Middle frontal gyrus (tissue), 1 donor: ENCODE results near the gene CHP1.
"Not testable (repeated sequence)": the region's sequence is repeated elsewhere in the genome, so short reads cannot be mapped to it uniquely, and the experiment has no call there.

Source experiments
- DNase-seq: peaks from one replicate; pipeline ENCODE4 v3.0.0-alpha.2; 2015; ENCODE audit warnings: low spot score; ENCODE audit errors: extremely low spot score

CHP1 gene

DNA sequence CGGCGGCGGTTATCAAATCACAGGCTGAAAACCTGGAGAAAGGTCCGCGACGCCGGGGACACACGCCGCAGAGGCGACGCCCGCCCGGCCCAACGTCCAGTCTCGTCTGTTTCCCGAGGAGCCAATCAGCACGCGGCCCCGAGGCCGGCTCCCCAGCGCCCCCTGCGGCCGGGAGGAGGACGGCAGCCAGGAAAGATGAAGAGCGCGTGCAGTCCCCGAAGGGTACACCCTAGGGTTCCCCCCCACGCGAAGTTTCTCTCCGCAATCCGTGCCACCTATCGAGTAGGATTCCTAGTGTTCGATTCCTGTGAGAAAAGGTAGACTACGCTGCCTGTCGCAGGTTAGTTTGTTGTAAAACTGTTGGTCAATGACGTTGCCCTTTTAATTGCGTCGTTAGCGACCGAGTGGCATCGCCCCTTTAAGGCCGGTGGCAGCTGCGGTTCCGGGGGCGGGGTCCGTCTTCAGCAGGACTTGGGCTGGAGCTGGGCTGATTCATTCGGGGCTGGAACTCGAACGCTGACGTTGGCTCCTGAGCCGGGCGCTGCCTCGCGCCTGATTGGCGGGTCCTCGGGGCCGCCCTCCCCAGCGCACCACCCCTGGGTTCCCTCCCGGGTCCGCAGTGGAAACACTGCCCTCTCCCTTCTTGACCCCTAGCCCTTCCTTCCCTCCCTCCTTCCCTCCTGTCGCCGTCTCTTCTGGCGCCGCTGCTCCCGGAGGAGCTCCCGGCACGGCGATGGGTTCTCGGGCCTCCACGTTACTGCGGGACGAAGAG is at the start of gene CHP1, which contains the start of gene EXD1:
Gene CHP1, plus strand, starts transcription at position 619 of the 772 bp plus-strand sequence. Its CDS starts 115 bp downstream, at position 734.
Gene EXD1, minus strand, starts transcription at position 108 of the 772 bp plus-strand sequence. CDS start 4,182 bp downstream, outside the sequence.
- DNase-seq, result peak; percentile 96

DNA sequence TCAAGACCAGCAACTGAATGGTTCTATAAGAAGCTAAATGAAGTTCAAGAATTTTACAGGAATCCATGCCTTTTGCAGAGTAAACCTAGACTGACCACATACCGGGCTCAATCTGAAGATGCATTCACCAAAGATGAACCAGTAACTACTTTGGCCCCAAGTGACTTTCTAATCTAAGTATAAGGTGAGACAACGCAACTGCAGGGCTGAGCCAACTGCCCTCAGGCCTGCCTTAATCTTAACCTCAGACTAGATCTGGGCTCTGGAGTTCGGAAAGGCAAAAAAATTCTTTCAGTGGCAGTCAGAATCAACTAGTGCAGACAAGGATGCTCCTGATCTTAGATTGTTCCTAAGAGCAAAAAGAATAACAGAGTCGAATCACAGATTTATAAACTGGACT is 48.8 kb upstream of the CHP1 start:
- DNase-seq, result no peak

DNA sequence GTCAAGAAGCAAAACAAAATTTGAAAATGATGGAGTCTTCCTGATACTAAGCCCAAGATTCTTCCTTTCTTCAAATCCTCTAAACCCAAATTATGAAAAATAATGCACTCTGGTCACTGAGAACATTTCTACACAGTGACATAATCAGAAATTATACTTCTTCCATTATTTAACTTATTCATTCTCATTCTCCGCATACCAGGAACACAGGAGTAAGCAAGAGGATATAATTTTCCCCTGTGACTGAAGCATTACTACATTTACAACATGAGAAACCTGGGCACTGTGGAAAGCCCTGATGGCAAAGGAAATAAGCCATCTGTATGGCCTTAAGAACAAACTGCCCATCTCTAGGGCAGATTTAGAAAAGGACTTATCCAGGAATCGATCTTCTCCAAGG is 47.5 kb upstream of the CHP1 start:
- no peak for DNase-seq

DNA sequence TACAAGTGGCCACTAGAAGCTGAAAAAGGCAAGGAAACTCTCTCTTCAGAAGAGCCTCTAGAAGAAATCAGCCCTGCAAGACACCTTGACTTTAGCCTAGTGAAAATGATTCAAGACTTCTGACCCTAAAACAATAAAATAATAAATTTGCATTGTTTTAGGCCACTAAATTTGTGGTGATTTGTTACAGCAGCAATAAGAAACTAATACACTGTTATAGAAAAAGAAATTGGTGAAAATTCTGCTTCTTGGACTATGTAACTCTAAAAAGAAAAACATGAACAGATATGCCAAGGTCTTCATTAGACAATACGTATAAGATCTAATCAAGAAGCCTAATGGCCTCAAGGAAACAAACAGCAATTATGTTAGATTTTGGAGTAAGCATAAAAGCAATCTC is 36.6 kb upstream of the CHP1 start:
- no peak for DNase-seq

DNA sequence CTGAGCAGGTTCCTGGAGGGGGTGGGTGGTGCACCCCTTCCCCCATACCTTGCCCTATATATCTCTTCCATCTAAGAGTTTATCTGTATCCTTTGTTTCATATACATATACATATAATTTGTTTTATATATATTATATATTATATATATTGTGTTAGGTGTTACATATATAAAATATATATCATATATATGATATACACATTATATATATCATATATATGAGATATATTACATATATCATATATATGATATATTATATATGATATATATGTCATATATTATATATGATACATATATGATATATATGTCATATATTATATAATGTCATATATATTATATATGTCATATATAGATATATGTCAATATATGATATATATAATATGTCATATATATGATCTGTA is 31.6 kb upstream of the CHP1 start:
- DNase-seq, result no peak

DNA sequence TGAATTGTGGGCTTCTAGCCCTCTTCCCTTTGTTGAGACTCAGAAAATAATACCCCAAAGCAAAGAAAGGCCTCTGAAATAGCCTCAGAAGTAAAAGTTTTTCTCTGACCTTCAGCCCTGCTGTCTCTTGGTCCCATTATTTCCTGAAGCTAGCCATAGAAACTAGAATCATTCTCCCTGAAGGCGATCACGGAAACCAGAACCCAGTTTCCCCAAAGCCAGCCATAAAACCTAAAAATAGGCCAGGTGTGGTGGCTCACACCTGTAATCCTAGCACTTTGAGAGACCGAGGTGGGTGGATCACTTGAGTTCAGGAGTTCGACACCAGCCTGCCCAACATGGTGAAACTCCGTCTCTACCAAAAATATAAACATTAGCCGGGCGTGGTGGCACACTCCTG is 27.7 kb upstream of the CHP1 start:
- DNase-seq, result no peak

DNA sequence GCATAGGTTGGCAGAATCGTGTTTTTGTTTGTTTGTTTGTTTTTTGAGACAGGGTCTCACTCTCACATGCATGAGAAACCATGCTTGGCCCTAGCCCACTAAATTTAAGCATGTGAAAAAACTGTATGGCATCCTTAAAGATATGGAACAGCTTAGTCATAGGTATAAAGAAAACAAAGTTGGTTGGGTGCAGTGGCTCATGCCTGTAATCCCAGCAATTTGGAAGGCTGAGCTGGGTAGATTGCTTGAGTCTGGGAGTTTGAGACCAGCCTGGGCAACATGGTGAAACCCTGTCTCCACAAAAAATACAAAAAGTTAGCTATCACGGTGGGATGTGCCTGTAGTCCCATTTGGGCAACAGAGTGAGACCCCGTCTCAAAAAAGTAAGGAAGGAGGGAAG is 25.8 kb upstream of the CHP1 start:
- DNase-seq, result no peak

DNA sequence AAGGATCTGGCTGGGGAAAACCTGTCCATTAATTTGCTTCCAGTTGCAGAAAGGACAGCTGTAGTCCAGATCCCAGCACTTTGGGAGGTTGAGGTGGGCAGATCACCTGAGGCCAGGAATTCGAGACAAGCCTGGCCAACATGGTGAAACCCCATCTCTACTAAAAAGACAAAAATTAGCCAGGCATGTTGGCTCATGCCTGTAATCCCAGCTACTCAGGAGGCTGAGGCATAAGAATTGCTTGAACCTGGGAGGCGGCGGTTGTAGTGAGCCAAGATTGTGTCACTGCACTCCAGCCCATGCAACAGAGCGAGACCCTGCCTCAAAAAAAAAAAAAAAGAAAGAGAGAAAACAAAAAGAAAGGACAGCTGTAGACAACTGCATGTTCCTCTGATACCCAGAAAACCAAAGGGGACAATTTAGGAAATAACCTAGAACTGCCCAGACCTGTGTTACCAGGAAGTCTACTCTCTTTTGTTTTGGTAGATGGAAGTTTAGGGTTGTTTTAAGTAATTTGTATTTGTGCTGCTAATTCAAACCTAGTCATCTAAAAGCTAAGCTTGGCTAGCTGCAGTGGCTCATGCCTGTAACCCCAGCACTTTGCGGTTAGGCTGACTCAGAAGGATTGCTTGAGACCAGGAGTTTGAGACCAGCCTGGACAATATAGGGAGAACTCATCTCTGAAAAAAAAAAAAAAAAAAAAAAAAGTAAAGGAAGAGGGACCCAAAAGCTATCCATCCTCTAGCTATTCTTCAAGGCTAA is 23.2 kb upstream of the CHP1 start:
- DNase-seq, result no peak

DNA sequence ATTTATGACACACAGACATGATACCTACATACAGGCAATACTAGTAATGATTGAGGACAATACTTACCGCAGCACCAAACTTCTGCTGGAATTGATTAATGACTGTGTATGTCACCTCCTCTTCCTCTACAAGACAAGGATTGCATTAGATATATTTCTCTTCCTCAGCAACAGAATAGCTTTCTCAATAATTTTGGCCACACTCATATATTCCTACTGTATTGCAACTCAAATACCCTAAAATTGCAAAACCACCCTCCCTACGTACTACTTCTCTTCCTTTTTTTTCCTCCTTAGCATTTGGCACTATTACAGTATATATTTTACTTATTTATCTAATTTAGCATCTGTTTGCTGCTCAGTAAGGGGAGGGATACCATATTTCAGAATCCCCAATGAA is 15.4 kb upstream of the CHP1 start:
- no peak for DNase-seq

DNA sequence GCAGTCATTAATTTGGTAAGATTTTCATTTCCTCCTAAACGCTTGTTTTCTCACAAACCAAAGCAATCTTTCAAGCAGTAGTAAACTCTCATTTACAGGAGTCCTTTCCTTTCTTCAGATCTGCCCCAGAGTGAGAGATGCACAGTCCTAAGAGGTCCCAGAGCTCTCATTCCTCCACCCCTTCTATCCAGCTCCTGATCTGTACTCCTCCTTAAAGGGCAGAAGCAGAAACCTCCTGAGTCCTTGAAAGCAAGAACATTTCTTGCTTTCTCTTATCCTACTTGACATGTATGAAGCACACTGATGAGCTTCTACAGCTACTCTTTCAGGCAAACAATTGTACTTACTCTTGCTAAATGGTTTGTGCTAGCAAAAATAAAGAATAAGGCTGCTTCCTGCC is 12.2 kb upstream of the CHP1 start:
- DNase-seq, result no peak

DNA sequence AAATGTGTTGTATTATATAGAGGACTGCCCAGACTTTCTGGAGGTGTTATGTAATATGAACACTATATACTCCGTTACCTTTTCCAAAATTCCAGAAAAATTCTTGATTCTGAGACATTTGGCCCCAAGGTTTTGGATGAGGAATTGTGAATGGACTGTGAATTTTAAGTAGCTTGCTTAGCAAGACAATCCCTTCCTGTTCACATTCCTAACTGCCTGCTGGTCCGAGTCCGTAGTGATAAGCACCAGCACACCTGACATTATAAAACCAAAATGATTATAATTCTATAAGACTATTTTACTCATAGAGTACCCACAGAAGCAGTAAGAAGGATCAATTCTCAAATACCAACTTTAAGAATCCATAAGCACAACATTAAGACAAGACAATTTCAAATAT is 11.7 kb upstream of the CHP1 start:
- DNase-seq, result no peak

DNA sequence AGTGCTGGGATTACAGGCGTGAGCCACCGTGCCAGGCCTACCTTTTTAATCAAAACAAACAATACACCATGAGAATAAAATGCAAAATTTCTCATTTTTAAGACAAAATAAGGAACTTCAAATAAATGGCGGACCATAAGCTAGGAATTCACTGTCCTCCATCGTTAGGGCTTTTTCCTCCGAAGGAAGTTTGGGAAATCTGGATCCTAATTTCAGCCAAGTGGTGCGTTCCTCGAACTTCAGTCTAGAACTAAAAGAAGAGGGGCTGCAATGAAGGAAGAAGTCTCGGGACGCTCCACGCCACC is 771 bp upstream of the CHP1 start:
- no peak for DNase-seq

DNA sequence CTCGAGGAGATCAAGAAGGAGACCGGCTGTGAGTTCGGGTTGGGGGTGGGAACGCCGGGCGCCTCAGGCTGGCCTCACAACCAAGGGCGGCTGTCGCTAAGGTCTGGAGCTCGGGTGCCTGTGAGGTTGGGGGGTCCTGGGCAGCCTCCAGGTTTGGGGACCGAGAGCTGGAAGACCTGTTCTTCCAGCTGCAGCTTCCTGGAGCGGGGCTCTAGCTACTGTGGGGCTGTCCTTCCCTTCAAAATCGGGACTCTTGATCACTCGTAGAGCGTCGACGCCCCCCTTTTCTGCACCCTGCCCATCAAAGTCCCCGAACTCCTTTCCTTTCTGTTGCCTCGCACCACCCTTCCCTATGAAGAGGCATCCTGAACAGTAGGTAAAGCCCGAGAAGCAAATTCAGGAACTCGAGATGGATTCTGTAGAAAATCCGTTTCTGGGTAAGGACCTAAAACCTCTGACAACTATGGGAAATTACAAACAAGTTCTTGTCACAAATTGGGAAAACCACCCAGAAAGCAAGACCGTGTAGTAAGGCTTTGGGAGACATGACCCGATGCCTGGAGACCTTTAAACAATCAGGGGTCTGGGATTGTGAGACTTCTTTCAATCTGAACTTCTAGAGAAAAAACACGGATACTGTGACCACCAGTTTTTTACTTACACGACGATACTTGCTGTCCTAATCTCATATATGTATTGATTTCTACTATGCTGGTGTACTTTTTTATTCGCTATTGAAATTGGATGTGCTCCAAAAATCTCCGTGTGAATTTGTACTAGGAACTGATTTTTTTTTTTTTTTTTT is 556 bp downstream of the CHP1 start:
- no peak for DNase-seq

DNA sequence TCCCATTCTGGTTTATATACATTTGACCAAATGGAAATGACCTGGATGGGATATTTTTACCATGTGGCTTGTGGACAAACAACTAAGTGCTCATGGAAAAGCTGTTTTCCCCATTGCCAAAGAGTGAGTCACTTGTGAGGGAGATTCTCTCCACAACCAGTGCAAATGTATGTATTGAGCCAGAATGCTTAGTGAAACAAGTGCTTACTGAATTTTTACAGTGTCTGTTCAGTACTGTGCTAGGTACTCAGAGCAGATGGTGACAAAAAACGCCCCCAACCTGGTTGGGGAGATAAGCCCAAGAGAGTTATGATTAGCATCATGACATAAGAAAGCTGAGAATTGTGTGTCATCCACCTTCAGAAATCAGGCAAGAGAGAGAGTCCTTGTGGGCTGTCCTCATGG is 2.3 kb downstream of the CHP1 start:
- DNase-seq, result peak; percentile 12

DNA sequence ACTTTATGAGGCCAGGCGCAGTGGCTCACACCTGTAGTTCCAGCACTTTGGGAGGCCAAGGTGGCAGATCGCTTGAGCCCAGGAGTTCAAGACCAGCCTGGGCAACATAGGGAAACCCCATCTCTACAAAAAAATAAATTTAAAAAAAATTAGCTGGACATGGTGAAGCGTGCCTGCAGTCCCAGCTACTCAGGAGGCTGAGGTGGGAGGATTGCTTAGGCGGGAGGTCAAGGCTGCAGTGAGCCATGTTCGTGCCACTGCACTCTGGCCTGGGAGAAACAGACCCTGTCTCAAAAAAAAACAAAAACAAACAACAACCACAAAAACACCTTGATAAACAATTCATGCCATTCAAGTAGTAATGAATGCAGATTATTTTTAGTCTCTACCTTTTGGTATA is 4.2 kb downstream of the CHP1 start:
- DNase-seq, result not testable (repeated sequence)

DNA sequence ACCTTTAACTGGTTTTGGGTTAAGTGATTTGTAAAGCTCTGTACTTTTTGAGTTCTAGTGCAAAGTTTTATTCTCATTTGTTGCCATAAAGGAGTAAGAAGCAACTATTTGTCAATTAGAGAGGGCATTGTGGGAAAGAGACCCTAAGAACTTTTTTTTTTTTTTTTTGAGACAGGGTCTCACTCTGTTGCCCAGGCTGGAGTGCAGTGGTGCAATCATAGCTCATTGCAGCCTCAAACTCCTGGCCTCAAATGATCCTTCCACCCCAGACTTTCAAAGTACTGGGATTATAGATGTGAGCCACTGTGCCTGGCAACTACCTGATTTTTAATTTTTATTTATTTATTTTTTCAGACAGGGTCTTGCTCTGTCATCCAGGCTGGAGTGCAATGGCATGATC is 4.9 kb downstream of the CHP1 start:
- DNase-seq, result no peak

DNA sequence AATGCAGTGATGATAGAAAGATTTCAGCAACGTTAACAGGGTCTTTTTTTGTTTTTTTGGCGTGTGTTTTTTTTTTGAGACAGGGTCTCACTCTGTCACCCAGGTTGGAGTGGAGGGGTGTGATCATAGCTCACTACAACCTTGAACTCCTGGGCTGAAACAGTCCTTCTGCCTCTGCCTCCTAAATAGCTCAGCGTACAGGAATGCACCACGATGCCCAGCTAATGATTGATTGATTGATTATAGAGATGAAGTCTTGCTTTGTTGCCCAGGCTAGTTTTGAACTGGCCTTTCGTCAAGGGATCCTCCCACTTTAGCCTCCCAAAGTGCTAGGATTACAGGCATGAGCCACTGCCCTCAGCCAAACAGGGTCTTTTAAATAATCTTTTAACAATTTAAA is 7.0 kb downstream of the CHP1 start:
- no peak for DNase-seq

DNA sequence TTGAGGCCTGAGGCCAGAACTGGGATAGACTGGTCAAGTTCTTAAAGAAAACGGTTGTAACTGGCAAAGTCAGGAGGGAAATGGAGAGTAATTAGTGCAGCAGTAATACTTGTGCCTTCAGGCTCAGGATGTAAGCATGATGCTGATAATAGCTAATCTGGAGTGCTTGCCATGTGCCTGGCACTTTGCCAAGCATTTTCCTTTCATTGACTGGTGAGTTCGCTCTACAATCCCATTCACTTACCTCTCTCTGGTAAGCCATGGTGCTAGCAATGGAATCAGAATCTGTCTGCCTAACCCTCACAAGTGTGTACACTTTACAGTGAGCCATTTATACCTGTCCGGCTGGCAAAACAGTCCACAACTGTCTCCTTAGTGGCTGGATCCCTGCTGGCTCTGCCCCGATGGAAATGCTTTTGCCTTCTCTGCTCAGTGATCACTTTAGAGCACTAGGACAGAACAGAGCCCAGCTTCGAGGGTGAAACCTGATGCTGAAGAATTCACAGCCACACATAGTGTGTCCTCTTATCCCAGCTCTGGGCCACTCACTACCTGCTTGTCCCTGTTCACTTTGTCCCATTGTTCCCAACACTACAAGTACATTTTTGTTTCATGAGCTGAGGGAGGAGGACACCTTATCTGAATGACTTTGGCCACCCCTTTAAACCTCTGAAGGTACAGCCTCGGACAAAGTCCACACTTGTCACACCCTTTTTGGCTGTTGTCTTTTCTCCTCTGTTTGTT is 10.3 kb downstream of the CHP1 start:
- no peak for DNase-seq

DNA sequence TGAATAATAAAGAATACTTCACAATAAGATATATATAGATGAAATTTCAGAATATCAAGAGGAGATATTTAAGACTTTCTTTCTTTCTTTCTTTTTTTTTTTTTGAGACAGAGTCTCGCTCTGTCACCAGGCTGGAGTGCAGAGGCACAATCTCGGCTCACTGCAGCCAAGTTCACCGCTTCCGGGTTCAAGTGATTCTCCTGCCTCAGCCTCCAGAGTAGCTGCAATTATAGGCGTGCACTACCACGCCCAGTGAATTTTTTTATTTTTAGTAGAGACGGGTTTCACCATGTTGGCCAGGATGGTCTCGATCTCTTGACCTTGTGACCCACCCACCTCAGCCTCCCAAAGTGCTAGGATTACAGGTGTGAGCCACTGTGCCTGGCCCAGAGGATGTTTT is 19.7 kb downstream of the CHP1 start:
- DNase-seq, result not testable (repeated sequence)

DNA sequence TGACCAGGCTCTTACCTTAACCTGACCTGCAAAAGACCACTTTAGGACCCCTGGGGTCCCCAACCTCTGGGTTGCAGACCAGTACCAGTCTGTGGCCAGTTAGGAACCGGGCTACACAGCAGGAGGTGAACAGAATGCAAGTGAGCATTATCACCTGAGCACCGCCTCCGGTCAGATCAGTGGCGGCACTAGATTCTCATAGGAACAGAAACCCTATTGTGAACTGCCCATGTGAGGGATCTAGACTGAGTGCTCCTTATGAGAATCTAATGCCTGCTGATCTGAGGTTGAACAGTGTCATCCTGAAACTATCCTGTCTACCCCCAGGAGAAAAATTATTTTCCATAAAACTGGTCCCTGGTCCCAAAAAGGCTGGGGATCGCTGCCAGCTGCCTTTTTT is 20.3 kb downstream of the CHP1 start:
- DNase-seq, result no peak

DNA sequence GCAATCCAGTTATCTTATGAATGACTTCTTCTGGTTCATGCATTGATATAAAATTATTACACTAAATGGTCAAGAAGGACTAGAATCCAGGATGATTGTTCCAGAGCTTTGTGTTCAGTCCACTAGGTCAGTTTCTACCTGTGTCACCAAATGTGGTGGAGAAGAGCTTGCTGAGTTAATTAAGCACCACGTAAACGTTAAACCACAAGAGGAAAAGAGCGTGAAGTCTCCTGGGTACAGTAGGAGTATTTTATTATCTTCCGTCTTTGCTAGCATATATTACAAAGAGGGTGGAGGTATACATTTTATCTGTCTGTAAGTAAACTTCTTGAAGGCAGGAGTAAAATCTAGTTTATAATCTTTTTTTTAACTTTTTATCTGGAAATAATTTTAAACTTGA is 23.5 kb downstream of the CHP1 start:
- no peak for DNase-seq
